ENCODE results near the gene CRLF1.

CRLF1 gene

GRCh38 chr19:18590273-18591272 lies 16.0 kb downstream of the CRLF1 start:
- no peak for DNase-seq

GRCh38 chr19:18589380-18590272 lies 17.0 kb downstream of the CRLF1 start:
- peak; percentile 32 for DNase-seq

- DNase-seq, result peak; percentile 70
These were observed 17.8 kb downstream of the CRLF1 start, which contains the start of gene REX1BD for GRCh38 chr19:18588611-18589379. REX1BD (plus strand) TSS chr19:18588798; CDS start chr19:18588802, 4 bp downstream.

- DNase-seq, result no peak
These were observed 18.5 kb downstream of the CRLF1 start for GRCh38 chr19:18587962-18588610.

GRCh38 chr19:18587561-18587960 lies 19.0 kb downstream of the CRLF1 start:
- DNase-seq, result no peak

- DNase-seq, result no peak
These were observed 20.3 kb downstream of the CRLF1 start for GRCh38 chr19:18586306-18586705.

GRCh38 chr19:18580311-18580710 lies 26.3 kb downstream of the CRLF1 start:
- no peak for DNase-seq

GRCh38 chr19:18577365-18577914 lies 29.2 kb downstream of the CRLF1 start:
- DNase-seq, result no peak

GRCh38 chr19:18576383-18576782 lies 30.2 kb downstream of the CRLF1 start:
- DNase-seq, result no peak

GRCh38 chr19:18574691-18575291 lies 31.8 kb downstream of the CRLF1 start:
- DNase-seq, result no peak

- DNase-seq, result peak; percentile 91
These were observed 34.8 kb downstream of the CRLF1 start, which contains the start of gene UBA52 for GRCh38 chr19:18571564-18572344. UBA52 (plus strand) TSS chr19:18571857; CDS start chr19:18573301, 1,444 bp downstream.

- no peak for DNase-seq
These were observed 38.2 kb downstream of the CRLF1 start for GRCh38 chr19:18568367-18568766.

GRCh38 chr19:18566953-18567352 lies 39.6 kb downstream of the CRLF1 start:
- DNase-seq, result no peak

GRCh38 chr19:18562086-18562485 lies 44.5 kb downstream of the CRLF1 start:
- no peak for DNase-seq

GRCh38 chr19:18559685-18560084 lies 46.9 kb downstream of the CRLF1 start:
- no peak for DNase-seq

GRCh38 chr19:18558604-18559003 lies 48.0 kb downstream of the CRLF1 start:
- no peak for DNase-seq

- no peak for DNase-seq
These were observed 48.4 kb downstream of the CRLF1 start for GRCh38 chr19:18558202-18558555.

- DNase-seq, result peak; percentile 74
These were observed 49.0 kb downstream of the CRLF1 start, which contains the start of gene KXD1 for GRCh38 chr19:18557411-18558201. KXD1 (plus strand) TSS chr19:18557870; CDS start chr19:18562057, 4,187 bp downstream.

- no peak for DNase-seq
These were observed 55.0 kb downstream of the CRLF1 start for GRCh38 chr19:18551631-18552030.
